ENCODE measurements around the gene PATJ. TPM values are rescaled to one million over a fixed set of nuclear protein-coding genes. Genes with fewer than 3 reads are reported as not detected.

PATJ gene
- total RNA-seq, 1 experiment from 2014 or later = 48.8 TPM

DNA sequence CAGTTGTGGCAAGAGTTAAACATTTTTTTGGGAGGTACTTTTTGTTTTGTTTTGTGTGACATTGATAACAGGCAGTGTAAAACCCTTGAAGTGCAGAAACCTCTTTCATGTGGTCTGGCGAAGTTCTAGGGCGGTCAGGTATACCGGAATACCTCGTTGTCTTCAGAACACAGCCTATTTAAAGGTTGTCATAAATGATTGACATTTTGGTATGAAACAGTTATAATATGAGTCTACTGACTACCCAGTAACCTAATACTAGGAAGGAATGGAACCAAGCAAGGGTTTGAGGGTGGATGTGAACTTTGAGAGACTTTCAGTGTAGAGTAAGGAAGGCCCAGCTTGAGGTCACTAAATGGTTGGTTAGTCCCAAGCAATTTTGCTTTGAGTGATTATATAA, 40.5 kb downstream of the PATJ start:
- no peak overlapping the region for H3K9ac ChIP-seq (ENCODE audit: low read length)
- H3K36me3 ChIP-seq (ENCODE audit: control insufficient read depth in 1 of 2, insufficient read depth in 2 of 2, low read length in 2 of 2) = peaks cover 2 to 5% of the 10 kb centered on the region in 2 experiments; a peak in 2 of 4 replicates
- peaks cover 5 to 7% of the 10 kb centered on the region in 2 experiments; a peak in 2 of 4 replicates for H3K4me1 ChIP-seq (ENCODE audit: control insufficient read depth in 1 of 2, insufficient read depth in 2 of 2, low read length in 2 of 2)
- ChIA-PET RAD21 (ENCODE audit: low non-redundant PET in 1 of 2, low total read pairs in 2 of 2, uncharacterized antibody in 2 of 2, unreplicated experiment in 2 of 2) (no interaction called here), CTCF (no interaction called here), POLR2A (no interaction called here)
- no TSS peak for BruUV-seq (replicated peaks)
- H3K27me3 ChIP-seq (ENCODE audit: insufficient read depth, low read length) = no peaks in the 10 kb centered on the region
- no peak overlapping the region for H3K4me3 ChIP-seq (replicated peaks in 1 of 2; ENCODE audit: low read depth in 1 of 2, low read length in 2 of 2)
- H3K4me2 ChIP-seq (ENCODE audit: low read length) = no peak overlapping the region
- no peaks in the 10 kb centered on the region for H4K20me1 ChIP-seq (ENCODE audit: insufficient read depth)
- ATAC-seq = peak; percentile 34
- TF ChIP-seq, protein P1, sequence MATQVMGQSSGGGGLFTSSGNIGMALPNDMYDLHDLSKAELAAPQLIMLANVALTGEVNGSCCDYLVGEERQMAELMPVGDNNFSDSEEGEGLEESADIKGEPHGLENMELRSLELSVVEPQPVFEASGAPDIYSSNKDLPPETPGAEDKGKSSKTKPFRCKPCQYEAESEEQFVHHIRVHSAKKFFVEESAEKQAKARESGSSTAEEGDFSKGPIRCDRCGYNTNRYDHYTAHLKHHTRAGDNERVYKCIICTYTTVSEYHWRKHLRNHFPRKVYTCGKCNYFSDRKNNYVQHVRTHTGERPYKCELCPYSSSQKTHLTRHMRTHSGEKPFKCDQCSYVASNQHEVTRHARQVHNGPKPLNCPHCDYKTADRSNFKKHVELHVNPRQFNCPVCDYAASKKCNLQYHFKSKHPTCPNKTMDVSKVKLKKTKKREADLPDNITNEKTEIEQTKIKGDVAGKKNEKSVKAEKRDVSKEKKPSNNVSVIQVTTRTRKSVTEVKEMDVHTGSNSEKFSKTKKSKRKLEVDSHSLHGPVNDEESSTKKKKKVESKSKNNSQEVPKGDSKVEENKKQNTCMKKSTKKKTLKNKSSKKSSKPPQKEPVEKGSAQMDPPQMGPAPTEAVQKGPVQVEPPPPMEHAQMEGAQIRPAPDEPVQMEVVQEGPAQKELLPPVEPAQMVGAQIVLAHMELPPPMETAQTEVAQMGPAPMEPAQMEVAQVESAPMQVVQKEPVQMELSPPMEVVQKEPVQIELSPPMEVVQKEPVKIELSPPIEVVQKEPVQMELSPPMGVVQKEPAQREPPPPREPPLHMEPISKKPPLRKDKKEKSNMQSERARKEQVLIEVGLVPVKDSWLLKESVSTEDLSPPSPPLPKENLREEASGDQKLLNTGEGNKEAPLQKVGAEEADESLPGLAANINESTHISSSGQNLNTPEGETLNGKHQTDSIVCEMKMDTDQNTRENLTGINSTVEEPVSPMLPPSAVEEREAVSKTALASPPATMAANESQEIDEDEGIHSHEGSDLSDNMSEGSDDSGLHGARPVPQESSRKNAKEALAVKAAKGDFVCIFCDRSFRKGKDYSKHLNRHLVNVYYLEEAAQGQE (IDR thresholded peaks at IDR 0.05; ENCODE audit: low read depth) = no peak
- TF ChIP-seq, protein P2, sequence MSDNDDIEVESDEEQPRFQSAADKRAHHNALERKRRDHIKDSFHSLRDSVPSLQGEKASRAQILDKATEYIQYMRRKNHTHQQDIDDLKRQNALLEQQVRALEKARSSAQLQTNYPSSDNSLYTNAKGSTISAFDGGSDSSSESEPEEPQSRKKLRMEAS (IDR thresholded peaks at IDR 0.05) = no peak
- TF ChIP-seq POLR2AphosphoS5 (IDR thresholded peaks at IDR 0.05; ENCODE audit: low read depth, low read length) (no peak), CEBPB (IDR thresholded peaks at IDR 0.05; ENCODE audit: low read depth) (no peak), EZH2phosphoT487 (IDR thresholded peaks at IDR 0.05; ENCODE audit: borderline replicate concordance) (no peak), EGR1 (IDR thresholded peaks at IDR 0.05; ENCODE audit: low read depth) (no peak)
- TF ChIP-seq, protein P3, sequence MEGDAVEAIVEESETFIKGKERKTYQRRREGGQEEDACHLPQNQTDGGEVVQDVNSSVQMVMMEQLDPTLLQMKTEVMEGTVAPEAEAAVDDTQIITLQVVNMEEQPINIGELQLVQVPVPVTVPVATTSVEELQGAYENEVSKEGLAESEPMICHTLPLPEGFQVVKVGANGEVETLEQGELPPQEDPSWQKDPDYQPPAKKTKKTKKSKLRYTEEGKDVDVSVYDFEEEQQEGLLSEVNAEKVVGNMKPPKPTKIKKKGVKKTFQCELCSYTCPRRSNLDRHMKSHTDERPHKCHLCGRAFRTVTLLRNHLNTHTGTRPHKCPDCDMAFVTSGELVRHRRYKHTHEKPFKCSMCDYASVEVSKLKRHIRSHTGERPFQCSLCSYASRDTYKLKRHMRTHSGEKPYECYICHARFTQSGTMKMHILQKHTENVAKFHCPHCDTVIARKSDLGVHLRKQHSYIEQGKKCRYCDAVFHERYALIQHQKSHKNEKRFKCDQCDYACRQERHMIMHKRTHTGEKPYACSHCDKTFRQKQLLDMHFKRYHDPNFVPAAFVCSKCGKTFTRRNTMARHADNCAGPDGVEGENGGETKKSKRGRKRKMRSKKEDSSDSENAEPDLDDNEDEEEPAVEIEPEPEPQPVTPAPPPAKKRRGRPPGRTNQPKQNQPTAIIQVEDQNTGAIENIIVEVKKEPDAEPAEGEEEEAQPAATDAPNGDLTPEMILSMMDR (IDR thresholded peaks at IDR 0.05 in 2 of 3, conservative IDR thresholded peaks at IDR 0.05 in 1 of 3; ENCODE audit: borderline replicate concordance in 1 of 3, insufficient read depth in 1 of 3, low read depth in 2 of 3, low read length in 2 of 3) = no peak
- H3K9me3 ChIP-seq (ENCODE audit: control insufficient read depth in 1 of 2, insufficient read depth in 1 of 2, low read depth in 1 of 2, low read length in 2 of 2) = no peaks in the 10 kb centered on the region
- intact Hi-C loops (cut with micrococcal nuclease) = no loop called here
- no peaks in the 10 kb centered on the region for H3K9me2 ChIP-seq (ENCODE audit: insufficient read depth)
- no peak overlapping the region for H3K27ac ChIP-seq (ENCODE audit: low read depth, low read length)
- H3K79me2 ChIP-seq (ENCODE audit: insufficient read depth, low read length) = no peaks in the 10 kb centered on the region
- DNase-seq (ENCODE audit: low read depth, low spot score) = no peak
- no peak overlapping the region for H2AFZ ChIP-seq (ENCODE audit: low read depth, low read length, poor library complexity, severe bottlenecking)
